ENCODE data around the gene DENND1B. TPM values are rescaled to one million over a fixed set of nuclear protein-coding genes. Genes with fewer than 3 reads are reported as not detected.

The DENND1B gene
- total RNA-seq, 1 donor from 2014 or later, result 5.9 TPM

DNA sequence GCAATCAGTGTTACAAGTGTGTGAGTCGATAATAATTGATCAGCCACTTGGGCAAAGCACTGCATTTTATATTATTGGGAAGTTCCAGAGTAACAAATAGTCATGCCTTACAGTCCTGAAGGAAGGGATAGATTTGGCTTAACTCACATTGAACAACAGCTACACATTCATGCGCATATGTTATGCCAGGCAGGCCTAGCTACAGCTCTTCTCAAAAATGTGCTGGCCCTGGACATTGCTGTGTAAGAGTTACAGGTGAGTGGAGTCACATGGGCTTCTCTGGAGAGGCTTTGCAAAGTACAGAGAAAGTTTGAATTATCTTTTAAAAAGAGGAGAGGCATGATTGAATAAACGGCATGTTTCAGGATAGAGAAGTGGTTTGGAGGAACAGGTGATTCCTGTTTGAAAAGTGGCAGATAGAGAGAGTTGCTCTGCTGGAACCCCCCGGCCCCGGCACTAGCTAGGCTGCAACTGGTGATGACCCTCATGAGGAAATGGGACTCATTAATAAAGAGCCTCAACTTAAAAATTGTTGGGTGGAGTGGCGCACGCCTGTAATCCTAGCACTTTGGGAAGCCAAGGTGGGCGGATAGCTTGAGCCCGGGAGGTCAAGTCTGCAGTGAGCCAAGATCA is 306.6 kb downstream of the DENND1B start:
- TF ChIP-seq, protein P1, sequence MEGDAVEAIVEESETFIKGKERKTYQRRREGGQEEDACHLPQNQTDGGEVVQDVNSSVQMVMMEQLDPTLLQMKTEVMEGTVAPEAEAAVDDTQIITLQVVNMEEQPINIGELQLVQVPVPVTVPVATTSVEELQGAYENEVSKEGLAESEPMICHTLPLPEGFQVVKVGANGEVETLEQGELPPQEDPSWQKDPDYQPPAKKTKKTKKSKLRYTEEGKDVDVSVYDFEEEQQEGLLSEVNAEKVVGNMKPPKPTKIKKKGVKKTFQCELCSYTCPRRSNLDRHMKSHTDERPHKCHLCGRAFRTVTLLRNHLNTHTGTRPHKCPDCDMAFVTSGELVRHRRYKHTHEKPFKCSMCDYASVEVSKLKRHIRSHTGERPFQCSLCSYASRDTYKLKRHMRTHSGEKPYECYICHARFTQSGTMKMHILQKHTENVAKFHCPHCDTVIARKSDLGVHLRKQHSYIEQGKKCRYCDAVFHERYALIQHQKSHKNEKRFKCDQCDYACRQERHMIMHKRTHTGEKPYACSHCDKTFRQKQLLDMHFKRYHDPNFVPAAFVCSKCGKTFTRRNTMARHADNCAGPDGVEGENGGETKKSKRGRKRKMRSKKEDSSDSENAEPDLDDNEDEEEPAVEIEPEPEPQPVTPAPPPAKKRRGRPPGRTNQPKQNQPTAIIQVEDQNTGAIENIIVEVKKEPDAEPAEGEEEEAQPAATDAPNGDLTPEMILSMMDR (conservative IDR thresholded peaks at IDR 0.05; ENCODE audit: low read depth, low read length), result no peak

DNA sequence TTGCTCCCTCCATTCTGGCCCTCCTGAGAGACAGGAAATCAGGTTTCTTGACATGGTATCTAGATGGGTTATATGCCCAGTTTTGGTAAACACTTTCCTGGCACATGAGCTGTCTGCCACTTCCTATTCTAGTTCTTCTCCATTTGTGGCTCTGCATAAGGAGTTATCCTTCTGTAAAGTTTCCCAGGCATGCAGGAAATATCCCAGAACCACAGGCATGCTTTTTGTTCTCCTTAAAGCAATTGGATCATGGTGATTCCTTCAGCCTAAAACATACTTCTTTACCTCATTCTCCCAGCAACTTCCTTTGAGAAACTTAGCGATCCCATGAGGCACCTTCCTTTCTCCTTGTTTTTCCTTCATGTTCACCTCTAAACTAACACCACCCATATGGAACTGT is 307.4 kb downstream of the DENND1B start:
- no peak for DNase-seq (ENCODE audit: low read depth)
- H3K4me3 ChIP-seq (ENCODE audit: low read depth, low read length), result no peak overlapping the region
- TF ChIP-seq, protein P1 (conservative IDR thresholded peaks at IDR 0.05; ENCODE audit: low read depth, low read length), result no peak

More for the DNA sequence above, 306.6 kb downstream of the DENND1B start:
- DNase-seq (ENCODE audit: low read depth), result no peak
- H3K4me3 ChIP-seq (ENCODE audit: low read depth, low read length), result no peak overlapping the region

- TF ChIP-seq, protein P1 (conservative IDR thresholded peaks at IDR 0.05; ENCODE audit: low read depth, low read length), result no peak
- H3K4me3 ChIP-seq (ENCODE audit: low read depth, low read length), result no peak overlapping the region
- no peak for DNase-seq (ENCODE audit: low read depth)
These were observed 308.5 kb downstream of the DENND1B start for GRCh38 chr1:197466813-197467212.

DNA sequence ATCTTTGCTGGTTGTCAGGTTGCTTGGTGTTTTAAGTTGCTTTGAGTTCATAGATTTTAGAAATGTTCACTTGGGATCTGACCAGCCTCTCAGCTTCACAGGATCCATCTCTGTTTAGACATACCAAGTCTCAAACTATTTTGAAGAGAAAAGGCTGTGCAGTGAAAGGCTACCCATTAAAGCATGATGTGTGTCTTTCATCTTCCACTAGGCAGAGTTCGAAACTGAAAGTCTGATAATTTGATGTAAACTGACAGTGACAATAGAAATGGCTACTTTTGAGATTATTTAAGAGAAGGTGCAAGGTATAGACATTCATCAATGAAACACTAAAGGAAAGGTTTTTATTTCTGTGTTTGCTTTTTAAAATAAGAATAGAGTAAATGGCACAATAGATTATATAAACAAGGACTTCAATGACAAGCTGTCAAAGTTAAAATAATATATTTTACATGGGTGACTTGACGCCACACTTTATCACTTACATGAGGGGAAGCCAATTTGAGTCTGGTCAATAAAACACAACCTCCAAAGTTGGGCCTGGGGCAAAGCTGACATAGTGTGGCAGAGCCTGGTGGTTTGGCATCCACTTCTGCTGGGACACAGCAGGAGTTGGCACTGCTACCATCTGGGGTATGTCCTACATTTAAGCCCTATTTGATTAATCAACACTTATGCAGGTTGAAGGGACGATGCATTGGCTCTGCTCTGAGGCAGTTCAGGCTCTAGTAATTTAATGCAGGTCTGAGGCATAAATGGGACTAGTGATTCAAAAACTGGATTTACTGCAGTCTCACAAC is 309.6 kb downstream of the DENND1B start:
- DNase-seq (ENCODE audit: low read depth), result no peak
- H3K4me3 ChIP-seq (ENCODE audit: low read depth, low read length), result no peak overlapping the region
- TF ChIP-seq, protein P1 (conservative IDR thresholded peaks at IDR 0.05; ENCODE audit: low read depth, low read length), result no peak

GRCh38 chr1:197464044-197464443 is 311.2 kb downstream of the DENND1B start:
- DNase-seq (ENCODE audit: low read depth), result peak; percentile 38
- TF ChIP-seq, protein P1 (conservative IDR thresholded peaks at IDR 0.05; ENCODE audit: low read depth, low read length), result no peak
- H3K4me3 ChIP-seq (ENCODE audit: low read depth, low read length), result no peak overlapping the region

DNA sequence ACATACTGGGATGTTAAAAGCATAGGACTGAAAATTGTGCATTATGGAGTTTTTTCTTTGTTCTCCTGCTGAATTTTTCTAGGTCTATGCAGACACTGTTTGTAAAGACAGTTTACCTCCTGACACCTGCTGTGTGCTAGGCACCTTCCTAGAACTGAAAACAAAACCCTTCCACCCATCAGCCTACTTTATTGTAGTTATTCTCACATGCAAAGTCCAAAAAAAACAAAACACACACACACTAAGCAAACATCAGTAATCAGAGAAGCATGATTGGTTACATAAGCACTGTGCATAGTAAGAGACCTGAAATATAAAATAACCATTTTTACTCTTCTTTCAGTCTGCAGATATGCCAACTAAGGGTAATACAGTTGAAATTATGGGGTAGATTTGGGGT is 312.1 kb downstream of the DENND1B start:
- no peak for DNase-seq (ENCODE audit: low read depth)
- H3K4me3 ChIP-seq (ENCODE audit: low read depth, low read length), result no peak overlapping the region
- TF ChIP-seq, protein P1 (conservative IDR thresholded peaks at IDR 0.05; ENCODE audit: low read depth, low read length), result no peak
